Measurements from ENCODE around the gene RFXANK. TPM values are rescaled to one million over a fixed set of nuclear protein-coding genes. Genes with fewer than 3 reads are reported as not detected.

The RFXANK gene
- total and polyA plus RNA-seq, 9 of the 15 experiments (the other 6 are each of a cell fraction or from before 2014, with no cell fraction given) = 68.6 to 181 (median 150) TPM

GRCh38 chr19:19192078-19192882, at the start of gene RFXANK, which contains the start of gene BORCS8 (continued):
- peak; percentile 52 to 65; a peak in 3 of 4 replicates for TF ChIP-seq SIX5 (IDR thresholded peaks at IDR 0.05; ENCODE audit: borderline replicate concordance in 1 of 2, insufficient read depth in 1 of 2, low read depth in 1 of 2, low read length in 2 of 2)

- Histone ChIP-seq H3K4me3 (no peak overlapping the region), H4K20me1 (replicated peaks; ENCODE audit: control insufficient read depth, insufficient read depth, low read length) (peaks cover 2% of the 10 kb centered on the region; the same call in 1 of the 2 replicates), H3K4me2 (ENCODE audit: insufficient read depth, low read length) (no peak overlapping the region), H3K4me1 (replicated peaks in 1 of 2; ENCODE audit: control insufficient read depth in 2 of 2, insufficient read depth in 2 of 2, low read length in 2 of 2) (peaks cover 3 to 28% of the 10 kb centered on the region in 2 experiments; a peak in 4 of 5 replicates), H3K27ac (ENCODE audit: extremely low read depth, low read depth, low read length) (no peak overlapping the region), H3K36me3 (ENCODE audit: control insufficient read depth, insufficient read depth, low read length) (no peaks in the 10 kb centered on the region), H3K27me3 (ENCODE audit: control insufficient read depth in 2 of 2, insufficient read depth in 2 of 2, low read length in 2 of 2) (no peaks in the 10 kb centered on the region; a peak in 1 of 5 replicates), H3K9me1 (ENCODE audit: control insufficient read depth, insufficient read depth, low read length) (no peaks in the 10 kb centered on the region), H3K9ac (ENCODE audit: insufficient read depth in 1 of 2, low read depth in 2 of 2, low read length in 2 of 2) (no peak overlapping the region), H3K9me3 (replicated peaks; ENCODE audit: control insufficient read depth, insufficient read depth, low read depth, low read length) (no peaks in the 10 kb centered on the region), H3K79me2 (ENCODE audit: control insufficient read depth, insufficient read depth, low read length) (peaks cover 9% of the 10 kb centered on the region), H2AFZ (ENCODE audit: low read depth, low read length) (no peak overlapping the region)
- in situ Hi-C loops (cut with MboI) = loop anchor here (5.0 kb wide), 1 partner anchor 200 kb away; no protein-coding TSS in a partner anchor
- DNase-seq (ENCODE audit: extremely low read depth in 1 of 4, low spot score in 3 of 4) (no peak), ATAC-seq (no peak), FAIRE-seq (no peak)
- intact Hi-C loops (cut with micrococcal nuclease) = no loop called here
- no TSS peak for BruUV-seq (replicated peaks)
- ChIA-PET CTCF (ENCODE audit: low intra/inter-chr PET ratio) (no interaction called here), POLR2A (no interaction called here)
- 59% methylated on average over 12 of the region's 12 CpGs for WGBS (ENCODE audit: insufficient coverage, low coverage, missing lambda C conversion rate)
- TF ChIP-seq ZNF121 (CRISPR knock-in tag; conservative IDR thresholded peaks at IDR 0.05) (peak; percentile 44), U2AF2 (optimal IDR thresholded peaks at IDR 0.05; ENCODE audit: low read depth, low read length) (no peak)
These were observed 49.7 kb upstream of the RFXANK start for GRCh38 chr19:19142347-19142746.

All from K562 (cell line).